HCT116 (cell line): ENCODE results near the gene ZNF776. TPM values are rescaled to one million over a fixed set of nuclear protein-coding genes. Genes with fewer than 3 reads are reported as not detected.

ENCODE experiments used
- ATAC-seq: fragments of 200-7000 bp; cut with Tn5 transposase; 2 replicates; pipeline ENCODE4 v1.9.1; 2020; ENCODE audit warnings: mild to moderate bottlenecking, moderate library complexity
- BruUV-seq: library from RNA; stranded (reverse); fragments of 400-500 nt; replicated peaks from 2 replicates; lab custom pipeline; 2021; lab: Mats Ljungman, UMichigan
- CTCF ChIA-PET: fragments of 300-600 bp; sonication (Branson Sonifier 250); formaldehyde crosslinking; loops from one replicate; lab custom pipeline; 2021; ENCODE audit warnings: antibody characterized with exemption; lab: Charles Lee
- POLR2A ChIA-PET: fragments of 300-600, 350-600 bp; sonication (Branson Sonifier 250); formaldehyde crosslinking; loops from one replicate; lab custom pipeline; 2021; ENCODE audit warnings: antibody characterized with exemption; lab: Charles Lee
- RAD21 ChIA-PET, 2 experiments: fragments of 300-600 bp; sonication (Branson Sonifier 250); formaldehyde crosslinking; loops; one replicate each; lab custom pipeline; 2023; ENCODE audit warnings: low total read pairs in 2 of 2; ENCODE audit not compliant: uncharacterized antibody in 2 of 2, unreplicated experiment in 2 of 2, low non-redundant PET in 1 of 2; lab: Charles Lee
- DNase-seq: peaks from one replicate; pipeline ENCODE4 v3.0.0-alpha.2; 2010; ENCODE audit warnings: low read depth, low spot score
- H2AFZ ChIP-seq: fragments of 200-600 bp; shearing (Covaris generic), sonication (generic); 2 replicates; pipeline ENCODE4 v1.6.1; 2017; ENCODE audit warnings: low read depth, mixed run types, mixed read lengths, antibody characterized with exemption, low read length; ENCODE audit not compliant: poor library complexity, severe bottlenecking
- H3K27ac ChIP-seq: 2 replicates; pipeline ENCODE4 v1.5.1; 2012; ENCODE audit warnings: low read depth, low read length
- H3K27me3 ChIP-seq: fragments of 200-600 bp; sonication (generic); 2 replicates; pipeline ENCODE4 v1.6.1; 2016; ENCODE audit warnings: mixed run types, low read length, mixed read lengths; ENCODE audit not compliant: insufficient read depth
- H3K36me3 ChIP-seq, 2 experiments: fragments of 200-500 bp in 1 of 2; fragments of 200-600 bp in 1 of 2; sonication (Bioruptor generic) in 1 of 2; sonication (generic) in 1 of 2; 2 replicates each; pipeline versions ENCODE4 v1.5.1 to v1.6.1; 2014 to 2016; ENCODE audit warnings: low read length in 2 of 2, inconsistent platforms in 1 of 2, mixed read lengths in 1 of 2, mixed run types in 1 of 2; ENCODE audit not compliant: insufficient read depth in 2 of 2, control insufficient read depth in 1 of 2
- H3K4me1 ChIP-seq, 2 experiments: fragments of 200-600 bp in 1 of 2; sonication (generic) in 1 of 2; 2 replicates each; pipeline versions ENCODE4 v1.5.1 to v1.6.1; 2012 to 2017; ENCODE audit warnings: low read length in 2 of 2, inconsistent platforms in 1 of 2, mild to moderate bottlenecking in 1 of 2, mixed read lengths in 1 of 2, mixed run types in 1 of 2, moderate library complexity in 1 of 2; ENCODE audit not compliant: insufficient read depth in 2 of 2, control insufficient read depth in 1 of 2
- H3K4me2 ChIP-seq: fragments of 200-600 bp; sonication (generic); 2 replicates; pipeline ENCODE4 v1.6.1; 2017; ENCODE audit warnings: mixed run types, low read length, mixed read lengths
- H3K4me3 ChIP-seq, 2 experiments: fragments of 200-600 bp in 1 of 2; sonication (generic) in 1 of 2; replicated peaks in 1 of 2; 2 replicates each; pipeline ENCODE4 v1.5.1; 2011 to 2016; ENCODE audit warnings: low read length in 2 of 2, control low read depth in 1 of 2, low read depth in 1 of 2, mild to moderate bottlenecking in 1 of 2, mixed read lengths in 1 of 2, mixed run types in 1 of 2
- H3K79me2 ChIP-seq: fragments of 200-600 bp; sonication (generic); 2 replicates; pipeline ENCODE4 v1.6.1; 2017; ENCODE audit warnings: mild to moderate bottlenecking, mixed run types, low read length, moderate library complexity, mixed read lengths; ENCODE audit not compliant: insufficient read depth
- H3K9ac ChIP-seq: fragments of 200-600 bp; sonication (generic); 2 replicates; pipeline ENCODE4 v1.6.1; 2016; ENCODE audit warnings: low read length, mixed read lengths
- H3K9me2 ChIP-seq: fragments of 200-600 bp; sonication (generic), shearing (Covaris generic); 2 replicates; pipeline ENCODE4 v1.6.1; 2017; ENCODE audit warnings: mixed run types, mild to moderate bottlenecking, moderate library complexity; ENCODE audit not compliant: insufficient read depth
- H3K9me3 ChIP-seq, 2 experiments: fragments of 200-500 bp in 1 of 2; fragments of 200-600 bp in 1 of 2; sonication (Bioruptor generic) in 1 of 2; sonication (generic) in 1 of 2; 2 replicates each; pipeline ENCODE4 v1.6.1; 2014 to 2017; ENCODE audit warnings: low read length in 2 of 2, mixed read lengths in 2 of 2, inconsistent platforms in 1 of 2, low read depth in 1 of 2, mild to moderate bottlenecking in 1 of 2, mixed run types in 1 of 2, moderate library complexity in 1 of 2; ENCODE audit not compliant: control insufficient read depth in 1 of 2, insufficient read depth in 1 of 2
- H4K20me1 ChIP-seq: fragments of 200-600 bp; sonication (generic), shearing (Covaris generic); 2 replicates; pipeline ENCODE4 v1.6.1; 2017; ENCODE audit warnings: mixed run types, mild to moderate bottlenecking, moderate library complexity; ENCODE audit not compliant: insufficient read depth
- ATF3 ChIP-seq: IDR thresholded peaks from 2 replicates; pipeline ENCODE4 v1.6.1; 2012
- CEBPB ChIP-seq: IDR thresholded peaks from 2 replicates; pipeline ENCODE4 v1.6.1; 2012; ENCODE audit warnings: low read depth
- EGR1 ChIP-seq: IDR thresholded peaks from 2 replicates; pipeline ENCODE4 v1.6.1; 2012; ENCODE audit warnings: low read depth
- ELF1 ChIP-seq: IDR thresholded peaks from 2 replicates; pipeline ENCODE4 v1.6.1; 2012; ENCODE audit warnings: low read depth, borderline replicate concordance
- EZH2 ChIP-seq: fragments of 200-600 bp; sonication (generic); IDR thresholded peaks from 2 replicates; pipeline ENCODE4 v1.6.1; 2017; ENCODE audit warnings: antibody characterized with exemption, mixed run types
- EZH2phosphoT487 ChIP-seq: fragments of 200-600 bp; IDR thresholded peaks from 2 replicates; pipeline ENCODE4 v1.6.1; 2018; ENCODE audit warnings: antibody characterized with exemption, borderline replicate concordance
- FOSL1 ChIP-seq: IDR thresholded peaks from 2 replicates; pipeline ENCODE4 v1.6.1; 2012; ENCODE audit warnings: low read depth
- JUND ChIP-seq: IDR thresholded peaks from 2 replicates; pipeline ENCODE4 v1.6.1; 2012
- POLR2AphosphoS5 ChIP-seq: IDR thresholded peaks from 2 replicates; pipeline ENCODE4 v1.6.1; 2011; ENCODE audit warnings: mild to moderate bottlenecking, low read depth, low read length, moderate library complexity
- RAD21 ChIP-seq: IDR thresholded peaks from 2 replicates; pipeline ENCODE4 v1.6.1; 2012; ENCODE audit warnings: low read depth, mild to moderate bottlenecking
- SIN3A ChIP-seq: IDR thresholded peaks from 2 replicates; pipeline ENCODE4 v1.6.1; 2012; ENCODE audit warnings: low read depth
- SP1 ChIP-seq: IDR thresholded peaks from 2 replicates; pipeline ENCODE4 v1.6.1; 2012; ENCODE audit warnings: low read depth
- TCF7L2 ChIP-seq: IDR thresholded peaks from 2 replicates; pipeline ENCODE4 v1.7.0; 2011; ENCODE audit warnings: borderline replicate concordance, inconsistent platforms; ENCODE audit not compliant: insufficient read depth, insufficient read length; ENCODE audit errors: extremely low read depth
- YY1 ChIP-seq: IDR thresholded peaks from 2 replicates; pipeline ENCODE4 v1.6.1; 2011; ENCODE audit warnings: low read length, low read depth, moderate library complexity, mild to moderate bottlenecking; ENCODE audit not compliant: insufficient replicate concordance; ENCODE audit errors: extremely low read depth
- ZBTB33 ChIP-seq: IDR thresholded peaks from 2 replicates; pipeline ENCODE4 v1.6.1; 2011; ENCODE audit warnings: mild to moderate bottlenecking, low read length, moderate library complexity; ENCODE audit not compliant: insufficient replicate concordance; ENCODE audit errors: extremely low read depth
- ZFX ChIP-seq: fragments of 450-650 bp; IDR thresholded peaks from 2 replicates; pipeline ENCODE4 v1.6.1; 2017
- intact Hi-C: fragments of 100-400 bp; cut with micrococcal nuclease; formaldehyde crosslinking; loops from 2 replicates; pipeline ENCODE4 v1.10.0; 2022
- total RNA-seq: library from RNA; stranded (reverse); gene quantifications from one replicate; pipeline ENCODE4 v1.2.1, GENCODE V29; 2021; ENCODE audit not compliant: unreplicated experiment
- TF ChIP-seq, protein P1 (sequence below), 3 experiments: fragments of 200-600 bp in 1 of 3; sonication (generic) in 1 of 3; IDR thresholded peaks in 2 of 3; conservative IDR thresholded peaks in 1 of 3; 2 replicates each; pipeline ENCODE4 v1.5.1; 2012 to 2017; ENCODE audit warnings: low read depth in 2 of 3, low read length in 2 of 3, antibody characterized with exemption in 1 of 3, borderline replicate concordance in 1 of 3, control low read depth in 1 of 3, mild to moderate bottlenecking in 1 of 3, mixed read lengths in 1 of 3, mixed run types in 1 of 3, moderate library complexity in 1 of 3; ENCODE audit not compliant: insufficient read depth in 1 of 3
- TF ChIP-seq, protein P2 (sequence below): IDR thresholded peaks from 2 replicates; pipeline ENCODE4 v1.6.1; 2012

The ZNF776 gene
- total RNA-seq, 1 experiment from 2014 or later = 8.6 TPM

- TF ChIP-seq, protein P1, sequence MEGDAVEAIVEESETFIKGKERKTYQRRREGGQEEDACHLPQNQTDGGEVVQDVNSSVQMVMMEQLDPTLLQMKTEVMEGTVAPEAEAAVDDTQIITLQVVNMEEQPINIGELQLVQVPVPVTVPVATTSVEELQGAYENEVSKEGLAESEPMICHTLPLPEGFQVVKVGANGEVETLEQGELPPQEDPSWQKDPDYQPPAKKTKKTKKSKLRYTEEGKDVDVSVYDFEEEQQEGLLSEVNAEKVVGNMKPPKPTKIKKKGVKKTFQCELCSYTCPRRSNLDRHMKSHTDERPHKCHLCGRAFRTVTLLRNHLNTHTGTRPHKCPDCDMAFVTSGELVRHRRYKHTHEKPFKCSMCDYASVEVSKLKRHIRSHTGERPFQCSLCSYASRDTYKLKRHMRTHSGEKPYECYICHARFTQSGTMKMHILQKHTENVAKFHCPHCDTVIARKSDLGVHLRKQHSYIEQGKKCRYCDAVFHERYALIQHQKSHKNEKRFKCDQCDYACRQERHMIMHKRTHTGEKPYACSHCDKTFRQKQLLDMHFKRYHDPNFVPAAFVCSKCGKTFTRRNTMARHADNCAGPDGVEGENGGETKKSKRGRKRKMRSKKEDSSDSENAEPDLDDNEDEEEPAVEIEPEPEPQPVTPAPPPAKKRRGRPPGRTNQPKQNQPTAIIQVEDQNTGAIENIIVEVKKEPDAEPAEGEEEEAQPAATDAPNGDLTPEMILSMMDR (IDR thresholded peaks at IDR 0.05 in 2 of 3, conservative IDR thresholded peaks at IDR 0.05 in 1 of 3; ENCODE audit: borderline replicate concordance in 1 of 3, insufficient read depth in 1 of 3, low read depth in 2 of 3, low read length in 2 of 3) = no peak
- TF ChIP-seq FOSL1 = no peak
Measured at GRCh38 chr19:57786286-57786685, 39.7 kb downstream of the ZNF776 start (continued).

- ChIA-PET CTCF (no interaction called here), POLR2A (no interaction called here), RAD21 (no interaction called here)
- Histone ChIP-seq H3K9me3 (peaks cover 0 to 4% of the 10 kb centered on the region in 2 experiments; a peak in 1 of 4 replicates), H3K9me2 (no peaks in the 10 kb centered on the region), H3K27me3 (no peaks in the 10 kb centered on the region), H2AFZ (no peak overlapping the region), H3K9ac (no peak overlapping the region), H3K4me1 (no peaks in the 10 kb centered on the region), H3K4me2 (no peak overlapping the region), H4K20me1 (no peaks in the 10 kb centered on the region), H3K36me3 (peaks cover 0 to 5% of the 10 kb centered on the region in 2 experiments; a peak in 1 of 4 replicates), H3K79me2 (no peaks in the 10 kb centered on the region), H3K4me3 (no peak overlapping the region), H3K27ac (no peak overlapping the region)
- BruUV-seq = no TSS peak
- no peak for TF ChIP-seq ZFX
- TF ChIP-seq YY1 = no peak
- no peak for TF ChIP-seq JUND
- TF ChIP-seq, protein P1 (IDR thresholded peaks at IDR 0.05 in 2 of 3, conservative IDR thresholded peaks at IDR 0.05 in 1 of 3; ENCODE audit: borderline replicate concordance in 1 of 3, insufficient read depth in 1 of 3, low read depth in 2 of 3, low read length in 2 of 3) = no peak
- TF ChIP-seq ATF3 = no peak
- TF ChIP-seq POLR2AphosphoS5 = no peak
- TF ChIP-seq ELF1 = no peak
- no peak for TF ChIP-seq EGR1
- no peak for TF ChIP-seq EZH2phosphoT487
- no peak for TF ChIP-seq ZBTB33
- no peak for TF ChIP-seq RAD21
- TF ChIP-seq, protein P2, sequence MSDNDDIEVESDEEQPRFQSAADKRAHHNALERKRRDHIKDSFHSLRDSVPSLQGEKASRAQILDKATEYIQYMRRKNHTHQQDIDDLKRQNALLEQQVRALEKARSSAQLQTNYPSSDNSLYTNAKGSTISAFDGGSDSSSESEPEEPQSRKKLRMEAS = no peak
- TF ChIP-seq SIN3A = no peak
- TF ChIP-seq TCF7L2 = no peak
- TF ChIP-seq CEBPB = no peak
- no peak for TF ChIP-seq FOSL1
- TF ChIP-seq EZH2 = no peak
- TF ChIP-seq SP1 = no peak
- intact Hi-C loops = no loop called here
- no peak for ATAC-seq
- no peak for DNase-seq
Measured at GRCh38 chr19:57786906-57787305, 40.3 kb downstream of the ZNF776 start.
